ENCODE measurements around the gene MGAT5B.

MGAT5B gene

DNA sequence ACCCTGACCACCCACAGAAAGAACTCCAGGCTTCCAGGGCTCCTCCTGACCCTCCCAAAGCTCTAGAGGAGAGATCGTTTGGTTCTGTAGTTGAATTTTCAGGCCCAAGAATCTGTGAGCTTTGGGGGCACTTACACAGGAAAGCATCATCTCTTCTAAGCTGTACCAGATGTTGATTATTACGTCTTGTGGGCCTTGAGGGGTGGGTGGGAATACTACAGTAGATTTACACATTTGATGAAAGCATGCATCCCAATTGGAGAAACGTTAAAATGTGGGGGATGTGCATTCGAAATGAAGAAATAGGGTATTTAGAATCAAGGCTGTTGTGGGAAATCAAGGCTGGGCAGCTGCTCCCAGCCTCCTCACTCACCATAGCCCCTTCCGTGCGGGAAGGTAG, 61.9 kb downstream of the MGAT5B start:
- DNase-seq, result no peak
- TF ChIP-seq, protein P1, sequence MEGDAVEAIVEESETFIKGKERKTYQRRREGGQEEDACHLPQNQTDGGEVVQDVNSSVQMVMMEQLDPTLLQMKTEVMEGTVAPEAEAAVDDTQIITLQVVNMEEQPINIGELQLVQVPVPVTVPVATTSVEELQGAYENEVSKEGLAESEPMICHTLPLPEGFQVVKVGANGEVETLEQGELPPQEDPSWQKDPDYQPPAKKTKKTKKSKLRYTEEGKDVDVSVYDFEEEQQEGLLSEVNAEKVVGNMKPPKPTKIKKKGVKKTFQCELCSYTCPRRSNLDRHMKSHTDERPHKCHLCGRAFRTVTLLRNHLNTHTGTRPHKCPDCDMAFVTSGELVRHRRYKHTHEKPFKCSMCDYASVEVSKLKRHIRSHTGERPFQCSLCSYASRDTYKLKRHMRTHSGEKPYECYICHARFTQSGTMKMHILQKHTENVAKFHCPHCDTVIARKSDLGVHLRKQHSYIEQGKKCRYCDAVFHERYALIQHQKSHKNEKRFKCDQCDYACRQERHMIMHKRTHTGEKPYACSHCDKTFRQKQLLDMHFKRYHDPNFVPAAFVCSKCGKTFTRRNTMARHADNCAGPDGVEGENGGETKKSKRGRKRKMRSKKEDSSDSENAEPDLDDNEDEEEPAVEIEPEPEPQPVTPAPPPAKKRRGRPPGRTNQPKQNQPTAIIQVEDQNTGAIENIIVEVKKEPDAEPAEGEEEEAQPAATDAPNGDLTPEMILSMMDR (IDR thresholded peaks at IDR 0.05; ENCODE audit: low read depth, low read length), result no peak
- Histone ChIP-seq H3K27me3 (no peaks in the 10 kb centered on the region), H3K4me1 (peaks cover 51% of the 10 kb centered on the region), H3K36me3 (peaks cover 13% of the 10 kb centered on the region), H3K9me3 (no peaks in the 10 kb centered on the region), H3K4me3 (ENCODE audit: low read depth, low read length) (no peak overlapping the region)

DNA sequence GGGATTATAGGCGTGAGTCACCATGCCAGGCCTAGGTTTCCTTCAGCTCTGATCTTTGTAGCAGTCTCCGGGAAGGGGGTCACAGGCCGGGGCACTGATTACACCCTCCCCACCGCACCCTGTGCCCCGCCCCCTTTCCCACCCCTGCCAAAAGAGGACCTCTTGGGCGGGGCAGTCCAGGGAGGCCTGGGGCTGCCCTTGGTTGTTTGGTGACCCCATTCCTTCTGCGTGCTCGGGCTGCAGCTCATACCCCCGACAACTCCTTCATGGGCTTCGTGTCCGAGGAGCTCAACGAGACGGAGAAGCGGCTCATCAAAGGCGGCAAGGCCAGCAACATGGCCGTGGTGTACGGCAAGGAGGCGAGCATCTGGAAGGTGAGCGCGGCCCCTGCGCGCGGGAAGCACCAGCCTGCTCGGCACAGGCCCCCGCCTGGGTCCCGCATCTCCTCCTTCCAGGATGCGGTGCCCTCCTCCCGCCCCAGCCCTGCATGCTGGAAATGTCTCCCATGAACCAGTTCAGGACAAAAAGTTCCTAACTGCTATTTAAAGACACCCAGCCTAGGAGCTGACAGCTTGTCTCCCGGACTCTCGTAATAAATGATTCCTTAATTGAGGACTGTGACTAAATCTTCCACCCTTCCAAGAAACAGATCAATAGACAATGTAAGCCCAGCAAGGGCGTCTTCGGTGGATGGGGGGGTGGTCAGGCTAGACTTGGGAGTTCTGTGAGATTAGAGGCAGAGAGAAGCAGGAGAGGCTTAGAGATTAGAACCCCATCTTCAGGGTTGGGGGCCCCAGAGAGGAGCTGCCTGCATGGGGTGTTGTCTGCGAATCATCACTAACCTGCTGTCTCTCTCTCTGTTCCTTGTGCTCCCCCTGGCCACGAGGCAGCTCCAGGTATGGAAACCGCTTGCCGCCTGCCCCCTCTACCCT, 64.5 kb downstream of the MGAT5B start:
- Histone ChIP-seq H3K4me3 (ENCODE audit: low read depth, low read length) (no peak overlapping the region), H3K4me1 (peaks cover 37% of the 10 kb centered on the region), H3K27me3 (no peaks in the 10 kb centered on the region), H3K36me3 (peaks cover 9% of the 10 kb centered on the region; the same call in 1 of the 2 replicates), H3K9me3 (no peaks in the 10 kb centered on the region)
- DNase-seq, result no peak
- TF ChIP-seq, protein P1 (IDR thresholded peaks at IDR 0.05; ENCODE audit: low read depth, low read length), result no peak

DNA sequence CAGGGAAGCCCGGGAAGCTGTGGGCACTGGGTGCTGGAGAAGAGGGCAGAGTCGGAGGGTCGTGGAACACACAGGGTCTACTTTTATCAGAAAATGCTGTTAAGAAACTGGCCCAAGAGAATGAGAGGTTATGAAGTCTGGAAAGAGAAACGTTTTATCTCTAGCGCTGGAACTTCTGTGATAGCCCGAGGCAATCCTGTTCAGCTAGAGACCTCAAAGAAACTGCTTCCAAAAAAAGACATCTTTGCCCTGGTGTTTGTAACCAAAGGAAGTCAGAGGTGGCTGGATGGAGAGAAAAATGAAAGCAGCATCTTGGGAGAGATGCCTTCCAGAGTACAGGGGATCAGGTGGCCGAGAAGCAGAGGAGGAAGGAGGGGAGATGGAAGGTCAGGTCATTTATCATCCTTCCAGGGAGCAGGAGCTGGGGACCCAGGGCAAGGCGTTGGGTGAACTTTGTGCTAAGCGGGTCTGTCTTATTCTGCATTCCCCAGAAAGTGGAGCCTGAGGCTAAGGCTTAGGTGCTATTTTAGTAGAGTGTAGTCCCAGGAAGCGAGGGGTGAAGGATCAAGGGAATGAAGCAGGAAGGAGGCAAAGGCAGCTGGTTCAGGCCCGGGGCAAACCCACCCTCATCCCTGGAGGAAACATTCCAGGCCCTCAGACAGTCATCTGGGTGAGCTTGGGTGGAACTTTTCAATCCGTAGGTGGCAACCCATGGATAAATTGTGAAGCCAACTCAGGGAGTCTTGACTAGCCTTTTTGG, 66.5 kb downstream of the MGAT5B start:
- Histone ChIP-seq H3K4me3 (ENCODE audit: low read depth, low read length) (no peak overlapping the region), H3K36me3 (peaks cover 17% of the 10 kb centered on the region), H3K9me3 (no peaks in the 10 kb centered on the region), H3K4me1 (peaks cover 26% of the 10 kb centered on the region), H3K27me3 (no peaks in the 10 kb centered on the region)
- DNase-seq, result no peak
- TF ChIP-seq, protein P1 (IDR thresholded peaks at IDR 0.05; ENCODE audit: low read depth, low read length), result no peak

DNA sequence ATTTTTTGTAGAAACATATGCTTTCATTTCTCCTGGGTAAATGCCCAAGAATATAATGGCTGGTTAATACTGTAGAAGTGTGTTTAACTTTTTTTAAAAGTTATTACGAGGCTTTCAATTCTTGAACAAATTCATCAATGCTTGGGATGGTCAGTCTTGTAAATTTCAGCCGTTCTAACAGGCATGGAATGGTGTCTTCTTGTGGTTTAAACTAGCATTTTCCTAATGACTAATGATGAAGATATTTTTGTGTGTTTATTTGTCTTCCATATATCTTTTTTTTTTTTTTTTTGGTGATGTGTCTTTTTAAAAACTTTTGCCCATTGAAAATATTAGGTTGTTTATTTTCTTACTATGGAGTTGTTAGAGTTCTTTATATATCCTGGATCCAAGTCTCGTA, 67.1 kb downstream of the MGAT5B start:
- no peak for DNase-seq
- no peak overlapping the region for H3K4me3 ChIP-seq (ENCODE audit: low read depth, low read length)
- no peaks in the 10 kb centered on the region for H3K27me3 ChIP-seq
- TF ChIP-seq, protein P1 (IDR thresholded peaks at IDR 0.05; ENCODE audit: low read depth, low read length), result no peak
- H3K36me3 ChIP-seq, result peaks cover 17% of the 10 kb centered on the region
- no peaks in the 10 kb centered on the region for H3K9me3 ChIP-seq
- peaks cover 20% of the 10 kb centered on the region for H3K4me1 ChIP-seq

DNA sequence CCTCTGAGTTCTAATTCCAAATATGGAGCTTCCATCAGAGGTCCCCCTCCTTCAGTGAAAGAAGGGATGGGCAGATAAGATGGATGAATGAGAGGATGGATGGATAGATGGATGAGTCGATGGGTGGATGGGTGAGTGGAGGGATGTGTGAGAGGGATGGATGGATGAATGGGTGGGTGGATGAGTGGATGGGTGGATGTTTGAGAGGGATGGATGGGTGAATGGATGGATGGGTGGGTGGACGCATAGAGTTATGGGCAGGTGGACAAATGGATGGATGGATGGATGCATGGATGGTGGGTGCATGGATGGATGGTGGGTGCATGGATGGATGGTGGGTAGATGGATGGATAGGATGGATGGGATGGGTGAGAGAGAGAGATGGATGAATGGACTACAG, 69.0 kb downstream of the MGAT5B start:
- TF ChIP-seq, protein P1 (IDR thresholded peaks at IDR 0.05; ENCODE audit: low read depth, low read length), result no peak
- Histone ChIP-seq H3K4me1 (peaks cover 14% of the 10 kb centered on the region), H3K4me3 (ENCODE audit: low read depth, low read length) (no peak overlapping the region), H3K9me3 (no peaks in the 10 kb centered on the region), H3K27me3 (no peaks in the 10 kb centered on the region), H3K36me3 (peaks cover 24% of the 10 kb centered on the region)
- no peak for DNase-seq

All from BE2C (cell line).